ENCODE results near the gene CFAP57. TPM values are rescaled to one million over a fixed set of nuclear protein-coding genes. Genes with fewer than 3 reads are reported as not detected.

Gene CFAP57
- total and polyA plus RNA-seq, 2 experiments from 2014 or later, result 0.09 TPM; not detected in 1

GRCh38 chr1:43274125-43274803 lies 102.1 kb downstream of the CFAP57 start:
- no peaks in the 10 kb centered on the region for H3K9me3 ChIP-seq (ENCODE audit: low read depth)
- DNase-seq (ENCODE audit: low read depth in 1 of 2, low spot score in 1 of 2), result peak in 1 of 2 donors; percentile 79
- TF ChIP-seq, protein P1, sequence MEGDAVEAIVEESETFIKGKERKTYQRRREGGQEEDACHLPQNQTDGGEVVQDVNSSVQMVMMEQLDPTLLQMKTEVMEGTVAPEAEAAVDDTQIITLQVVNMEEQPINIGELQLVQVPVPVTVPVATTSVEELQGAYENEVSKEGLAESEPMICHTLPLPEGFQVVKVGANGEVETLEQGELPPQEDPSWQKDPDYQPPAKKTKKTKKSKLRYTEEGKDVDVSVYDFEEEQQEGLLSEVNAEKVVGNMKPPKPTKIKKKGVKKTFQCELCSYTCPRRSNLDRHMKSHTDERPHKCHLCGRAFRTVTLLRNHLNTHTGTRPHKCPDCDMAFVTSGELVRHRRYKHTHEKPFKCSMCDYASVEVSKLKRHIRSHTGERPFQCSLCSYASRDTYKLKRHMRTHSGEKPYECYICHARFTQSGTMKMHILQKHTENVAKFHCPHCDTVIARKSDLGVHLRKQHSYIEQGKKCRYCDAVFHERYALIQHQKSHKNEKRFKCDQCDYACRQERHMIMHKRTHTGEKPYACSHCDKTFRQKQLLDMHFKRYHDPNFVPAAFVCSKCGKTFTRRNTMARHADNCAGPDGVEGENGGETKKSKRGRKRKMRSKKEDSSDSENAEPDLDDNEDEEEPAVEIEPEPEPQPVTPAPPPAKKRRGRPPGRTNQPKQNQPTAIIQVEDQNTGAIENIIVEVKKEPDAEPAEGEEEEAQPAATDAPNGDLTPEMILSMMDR (IDR thresholded peaks at IDR 0.05; ENCODE audit: low read depth, low read length), result no peak
- H3K4me3 ChIP-seq, result no peak overlapping the region
- no peak overlapping the region for H3K27ac ChIP-seq
- H3K4me1 ChIP-seq (ENCODE audit: low read depth), result no peaks in the 10 kb centered on the region
- no peaks in the 10 kb centered on the region for H3K36me3 ChIP-seq
- no peaks in the 10 kb centered on the region for H3K27me3 ChIP-seq

DNA sequence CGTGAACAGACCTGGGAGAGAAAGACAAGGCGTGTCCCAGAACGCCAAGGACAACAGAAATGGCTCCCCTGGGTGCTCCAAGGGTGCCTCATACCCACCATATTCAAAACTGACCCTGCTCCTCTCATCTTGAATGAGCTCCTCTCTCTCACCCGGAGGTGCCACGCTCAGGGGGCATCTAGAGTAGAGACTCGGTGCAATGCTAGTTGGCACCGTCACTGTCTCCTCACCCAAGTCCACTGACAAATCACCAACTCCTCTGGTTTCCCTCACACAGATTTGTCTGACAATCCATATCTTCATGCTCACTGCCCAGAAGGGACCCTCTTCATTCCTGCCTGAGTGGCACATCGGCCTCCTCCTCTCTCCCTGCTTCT lies 102.7 kb downstream of the CFAP57 start:
- no peak overlapping the region for H3K27ac ChIP-seq
- TF ChIP-seq, protein P1 (IDR thresholded peaks at IDR 0.05; ENCODE audit: low read depth, low read length), result no peak
- no peaks in the 10 kb centered on the region for H3K9me3 ChIP-seq (ENCODE audit: low read depth)
- H3K27me3 ChIP-seq, result no peaks in the 10 kb centered on the region
- no peak for DNase-seq (ENCODE audit: low read depth in 1 of 2, low spot score in 1 of 2)
- H3K36me3 ChIP-seq, result no peaks in the 10 kb centered on the region
- no peak overlapping the region for H3K4me3 ChIP-seq
- H3K4me1 ChIP-seq (ENCODE audit: low read depth), result no peaks in the 10 kb centered on the region

GRCh38 chr1:43275826-43276620 lies 103.9 kb downstream of the CFAP57 start:
- TF ChIP-seq, protein P1 (IDR thresholded peaks at IDR 0.05; ENCODE audit: low read depth, low read length), result no peak
- DNase-seq (ENCODE audit: low read depth in 1 of 2, low spot score in 1 of 2), result no peak
- Histone ChIP-seq H3K4me3 (no peak overlapping the region), H3K36me3 (no peaks in the 10 kb centered on the region), H3K4me1 (ENCODE audit: low read depth) (no peaks in the 10 kb centered on the region), H3K27me3 (no peaks in the 10 kb centered on the region), H3K27ac (no peak overlapping the region), H3K9me3 (ENCODE audit: low read depth) (no peaks in the 10 kb centered on the region)

- no peaks in the 10 kb centered on the region for H3K9me3 ChIP-seq (ENCODE audit: low read depth)
- DNase-seq (ENCODE audit: low read depth in 1 of 2, low spot score in 1 of 2), result no peak
- H3K4me3 ChIP-seq, result no peak overlapping the region
- no peaks in the 10 kb centered on the region for H3K4me1 ChIP-seq (ENCODE audit: low read depth)
- TF ChIP-seq, protein P1 (IDR thresholded peaks at IDR 0.05; ENCODE audit: low read depth, low read length), result no peak
- no peaks in the 10 kb centered on the region for H3K36me3 ChIP-seq
- no peak overlapping the region for H3K27ac ChIP-seq
- no peaks in the 10 kb centered on the region for H3K27me3 ChIP-seq
Measured at GRCh38 chr1:43276673-43277072, 104.5 kb downstream of the CFAP57 start.

- Histone ChIP-seq H3K4me1 (ENCODE audit: low read depth) (no peaks in the 10 kb centered on the region), H3K9me3 (ENCODE audit: low read depth) (no peaks in the 10 kb centered on the region), H3K27ac (no peak overlapping the region), H3K4me3 (no peak overlapping the region), H3K36me3 (no peaks in the 10 kb centered on the region), H3K27me3 (no peaks in the 10 kb centered on the region)
- TF ChIP-seq, protein P1 (IDR thresholded peaks at IDR 0.05; ENCODE audit: low read depth, low read length), result no peak
- DNase-seq (ENCODE audit: low read depth in 1 of 2, low spot score in 1 of 2), result no peak
Measured at GRCh38 chr1:43277116-43277876, 105.2 kb downstream of the CFAP57 start.

Data from cardiac muscle cell (in vitro differentiated cells and primary cell).